Right lobe of liver (tissue), 6 donors: ENCODE measurements around the gene HIBADH. TPM values are rescaled to one million over a fixed set of nuclear protein-coding genes. Genes with fewer than 3 reads are reported as not detected.
"Not testable (repeated sequence)": the region's sequence is repeated elsewhere in the genome, so short reads cannot be mapped to it uniquely, and the experiment has no call there.

Source experiments
- ATAC-seq, 4 donors: fragments of 200-7000 bp; cut with Tn5 transposase; one replicate each; pipeline ENCODE4 v1.9.1; 2020; ENCODE audit warnings: mild to moderate bottlenecking in 4 of 4, moderate library complexity in 4 of 4
- DNase-seq, 3 donors: peaks; one replicate each; pipeline ENCODE4 v3.0.0-alpha.2; 2020
- H3K27ac ChIP-seq, 3 donors: fragments of 200-600 bp; one replicate each; pipeline ENCODE4 v1.8.0; 2022
- H3K27me3 ChIP-seq, 2 donors: fragments of 200-600 bp; one replicate each; pipeline ENCODE4 v1.8.0; 2022
- H3K36me3 ChIP-seq, 4 donors: fragments of 200-600 bp; sonication (generic) in 1 of 4; one replicate each; pipeline versions ENCODE4 v1.5.1 to v1.8.0; 2017 to 2022; ENCODE audit warnings: control low read depth in 1 of 4
- H3K4me1 ChIP-seq, 4 donors: fragments of 200-600 bp; sonication (generic) in 1 of 4; one replicate each; pipeline versions ENCODE4 v1.5.1 to v1.8.0; 2017 to 2022; ENCODE audit warnings: control low read depth in 1 of 4
- H3K4me3 ChIP-seq, 3 donors: fragments of 200-600 bp; one replicate each; pipeline ENCODE4 v1.8.0; 2022
- H3K9me3 ChIP-seq, 4 donors: fragments of 200-600 bp; sonication (generic) in 1 of 4; one replicate each; pipeline versions ENCODE4 v1.5.1 to v1.8.0; 2017 to 2022; ENCODE audit warnings: control low read depth in 1 of 4
- CTCF ChIP-seq, 4 donors: fragments of 200-600 bp in 3 of 4; fragments of 450-650 bp in 1 of 4; IDR thresholded peaks; one replicate each; pipeline versions ENCODE4 v1.5.1 to v1.8.0; 2016 to 2022; ENCODE audit warnings: antibody characterized with exemption in 4 of 4, mild to moderate bottlenecking in 2 of 4
- POLR2A ChIP-seq: fragments of 450-650 bp; IDR thresholded peaks from one replicate; pipeline ENCODE4 v1.6.1; 2017; ENCODE audit warnings: antibody characterized with exemption, mild to moderate bottlenecking
- WGBS: methylation state at CpG from one replicate; pipeline ENCODE4 v1.1.6; 2018; ENCODE audit warnings: low coverage, low lambda C conversion rate; ENCODE audit not compliant: insufficient coverage; ENCODE audit errors: missing lambda C conversion rate; 5-methylcytosine and 5-hydroxymethylcytosine counted together
- intact Hi-C, 2 donors: fragments of 100-400 bp; cut with DNase I; formaldehyde crosslinking; loops; one replicate each; pipeline versions ENCODE4 v1.11.2 to v1.14.1; 2022
- total RNA-seq, 6 experiments: library from RNA; depleted of rRNA in 2 of 6; stranded (reverse); fragments of >200 nt in 2 of 6; fragmentation: NEBNext Ultra II Directional in 3 of 6; extraction: Animal tissue kit (Norgen Biotek cat#: 25700) in 3 of 6; gene quantifications; one replicate each; pipeline versions ENCODE4 v1.1.0 to v1.2.4, GENCODE V29; 2016 to 2023
- donor health status: DM: no; HTN: yes; CAD: no.
- donor health status: DM: no; HTN: no; CAD: no.
- donor health status: DM: no; HTN: no; CAD: no.
- donor health status: DM: no; HTN: yes; CAD: no.
- donor health status: DM: no; HTN: yes; CAD: no.

Gene HIBADH
- total RNA-seq, 6 experiments from 2014 or later = 64.9 to 143 (median 67.2) TPM

DNA sequence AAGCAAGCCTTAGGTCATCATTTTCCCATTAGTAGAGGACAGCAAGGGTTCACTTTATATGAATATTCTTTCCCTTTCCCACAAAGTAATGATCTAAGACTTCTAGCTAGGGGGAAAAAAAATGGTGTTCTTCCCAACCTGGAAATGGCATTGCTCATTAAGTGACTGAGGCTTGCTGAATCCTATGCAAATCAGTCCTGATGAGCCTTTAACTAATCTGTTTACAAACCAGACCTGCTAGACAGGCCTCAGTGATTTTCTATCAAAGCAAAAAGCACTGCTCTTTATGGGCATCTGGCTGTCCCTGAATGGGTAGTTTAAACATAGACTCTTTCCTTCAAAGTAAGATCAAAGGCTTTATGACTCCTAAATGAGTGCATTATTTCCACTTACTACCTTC, 146.3 kb downstream of the HIBADH start:
- Histone ChIP-seq H3K4me1 (no peaks in the 10 kb centered on the region), H3K27me3 (no peaks in the 10 kb centered on the region), H3K9me3 (no peaks in the 10 kb centered on the region), H3K27ac (no peak overlapping the region), H3K36me3 (no peaks in the 10 kb centered on the region), H3K4me3 (no peak overlapping the region)
- no peak for DNase-seq
- no peak for ATAC-seq
- no peak for TF ChIP-seq CTCF (IDR thresholded peaks at IDR 0.05)
- TF ChIP-seq POLR2A = no peak
- intact Hi-C loops = no loop called here

- DNase-seq (no peak), ATAC-seq (no peak)
- Histone ChIP-seq H3K9me3 (no peaks in the 10 kb centered on the region), H3K36me3 (no peaks in the 10 kb centered on the region), H3K4me3 (no peak overlapping the region), H3K27me3 (no peaks in the 10 kb centered on the region), H3K4me1 (no peaks in the 10 kb centered on the region), H3K27ac (no peak overlapping the region)
- intact Hi-C loops = no loop called here
- TF ChIP-seq CTCF (IDR thresholded peaks at IDR 0.05) (no peak), POLR2A (no peak)
- WGBS = 96% methylated on average over 3 of the region's 4 CpGs
These were observed 146.8 kb downstream of the HIBADH start for GRCh38 chr7:27515933-27516332.

GRCh38 chr7:27514861-27515260, 147.8 kb downstream of the HIBADH start:
- no peak for TF ChIP-seq CTCF (IDR thresholded peaks at IDR 0.05)
- no peak for TF ChIP-seq POLR2A
- 68% methylated on average over 5 of the region's 5 CpGs for WGBS
- DNase-seq (no peak), ATAC-seq (no peak)
- H3K4me3 ChIP-seq = no peak overlapping the region
- H3K27me3 ChIP-seq = no peaks in the 10 kb centered on the region
- no peaks in the 10 kb centered on the region for H3K4me1 ChIP-seq
- no peaks in the 10 kb centered on the region for H3K36me3 ChIP-seq
- no peak overlapping the region for H3K27ac ChIP-seq
- intact Hi-C loops = no loop called here
- no peaks in the 10 kb centered on the region for H3K9me3 ChIP-seq

DNA sequence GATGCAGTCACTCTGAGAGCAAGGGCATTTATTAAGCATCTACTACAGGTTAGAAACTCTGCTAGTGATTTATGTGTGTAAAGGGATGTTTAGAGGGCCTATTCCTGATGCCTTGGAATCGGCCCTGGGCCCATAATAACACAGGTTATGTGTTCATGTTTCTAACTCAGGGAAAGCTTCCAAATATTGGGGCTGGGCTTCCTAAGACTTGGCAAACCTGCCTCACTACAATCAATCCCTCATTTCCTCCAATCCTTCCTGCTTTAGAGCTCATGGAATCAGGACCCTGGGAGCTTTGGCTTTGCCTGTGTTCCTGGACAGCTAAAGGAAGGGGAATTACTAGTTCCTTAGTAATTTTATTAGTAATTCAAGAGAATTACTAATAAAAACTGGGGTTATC, 148.8 kb downstream of the HIBADH start:
- Histone ChIP-seq H3K27ac (no peak overlapping the region), H3K4me1 (no peaks in the 10 kb centered on the region), H3K27me3 (no peaks in the 10 kb centered on the region), H3K36me3 (no peaks in the 10 kb centered on the region), H3K9me3 (no peaks in the 10 kb centered on the region), H3K4me3 (no peak overlapping the region)
- TF ChIP-seq POLR2A (no peak), CTCF (IDR thresholded peaks at IDR 0.05) (no peak)
- ATAC-seq (no peak), DNase-seq (no peak)
- intact Hi-C loops = no loop called here
- WGBS = 100% methylated on average over 1 of the region's 1 CpG

DNA sequence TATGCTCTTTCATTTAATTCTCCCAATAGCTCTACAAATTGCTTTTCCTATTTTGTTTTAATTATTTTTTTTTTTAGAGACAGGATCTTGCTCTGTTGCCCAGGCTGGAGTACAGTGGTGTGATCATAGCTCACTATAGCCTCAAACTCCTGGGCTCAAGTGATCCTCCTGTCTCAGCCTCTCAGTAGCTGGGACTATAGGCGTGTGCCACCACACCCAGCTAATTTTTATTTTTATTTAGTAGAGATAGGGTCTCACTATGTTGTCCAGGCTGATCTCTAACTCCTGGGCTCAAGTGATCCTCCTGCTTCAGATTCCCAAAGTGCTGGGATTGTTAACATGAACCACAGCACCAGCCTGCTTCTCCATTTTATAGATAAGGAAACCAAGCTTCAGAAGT, 151.3 kb downstream of the HIBADH start:
- DNase-seq, H3K4me1 ChIP-seq, H3K4me3 ChIP-seq, ATAC-seq, H3K36me3 ChIP-seq, H3K27ac ChIP-seq, H3K9me3 ChIP-seq, intact Hi-C loops, H3K27me3 ChIP-seq: not testable (repeated sequence)
- WGBS = 88% methylated on average over 1 of the region's 1 CpG
